SJSA1 (cell line): ENCODE data around the gene MYO10. TPM values are rescaled to one million over a fixed set of nuclear protein-coding genes. Genes with fewer than 3 reads are reported as not detected.
"Not testable (repeated sequence)": the region's sequence is repeated elsewhere in the genome, so short reads cannot be mapped to it uniquely, and the experiment has no call there.

Experiments
- DNase-seq, 2 experiments: peaks; one replicate each; pipeline ENCODE4 v3.0.0-alpha.2; 2015 to 2020; ENCODE audit warnings: low spot score in 2 of 2, low read depth in 1 of 2
- H3K27ac ChIP-seq: fragments of 250-450 bp; sonication (Bioruptor Pico); 2 replicates; pipeline ENCODE4 v1.5.1; 2020; ENCODE audit warnings: mild to moderate bottlenecking, moderate library complexity
- H3K27me3 ChIP-seq: fragments of 250-450 bp; sonication (Bioruptor Pico); replicated peaks from 2 replicates; pipeline ENCODE4 v1.5.1; 2020; ENCODE audit warnings: mild to moderate bottlenecking, moderate library complexity
- H3K36me3 ChIP-seq: fragments of 250-450 bp; sonication (Bioruptor Pico); 2 replicates; pipeline ENCODE4 v1.5.1; 2020; ENCODE audit warnings: mild to moderate bottlenecking
- H3K4me1 ChIP-seq: fragments of 250-450 bp; sonication (Bioruptor Pico); replicated peaks from 2 replicates; pipeline ENCODE4 v1.6.1; 2021; ENCODE audit warnings: mild to moderate bottlenecking
- H3K4me3 ChIP-seq: fragments of 250-450 bp; sonication (Bioruptor Pico); 2 replicates; pipeline ENCODE4 v1.5.1; 2020; ENCODE audit warnings: mild to moderate bottlenecking
- H3K9me3 ChIP-seq: fragments of 250-450 bp; sonication (Bioruptor Pico); replicated peaks from 2 replicates; pipeline ENCODE4 v1.5.1; 2020; ENCODE audit warnings: mild to moderate bottlenecking
- total RNA-seq: library from RNA; depleted of rRNA; stranded (reverse); fragments of >200 nt; shearing (Covaris generic); gene quantifications from 2 replicates; pipeline ENCODE4 v1.2.3, GENCODE V29; 2014

Gene MYO10
- total RNA-seq, 1 experiment from 2014 or later, result 54.3 TPM

DNA sequence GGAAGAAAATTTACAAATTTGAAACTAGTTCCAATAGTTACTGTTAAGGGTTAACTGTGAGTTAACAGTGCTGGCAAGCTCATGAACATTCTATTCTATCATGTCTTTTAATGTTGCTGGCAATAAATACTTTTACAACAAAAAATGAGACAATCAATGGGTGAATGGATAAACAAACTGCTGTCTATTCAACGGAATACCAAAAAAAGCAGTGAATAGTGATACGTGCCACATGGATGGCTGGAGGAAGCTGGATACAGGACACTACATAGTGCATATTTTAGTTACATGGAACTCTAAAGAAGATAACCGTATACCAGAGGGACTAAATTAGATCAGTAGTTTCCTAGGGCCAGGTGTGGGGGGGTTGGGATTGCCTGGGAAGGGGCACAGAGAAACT lies 163.5 kb downstream of the MYO10 start:
- no peaks in the 10 kb centered on the region for H3K9me3 ChIP-seq
- no peak overlapping the region for H3K4me3 ChIP-seq
- no peak overlapping the region for H3K27ac ChIP-seq
- no peaks in the 10 kb centered on the region for H3K27me3 ChIP-seq
- H3K36me3 ChIP-seq, result peaks cover 37% of the 10 kb centered on the region
- H3K4me1 ChIP-seq, result peaks cover 18% of the 10 kb centered on the region
- no peak for DNase-seq

GRCh38 chr5:16768184-16768583 lies 167.9 kb downstream of the MYO10 start:
- Histone ChIP-seq H3K36me3 (peaks cover 71% of the 10 kb centered on the region), H3K27me3 (no peaks in the 10 kb centered on the region)

DNA sequence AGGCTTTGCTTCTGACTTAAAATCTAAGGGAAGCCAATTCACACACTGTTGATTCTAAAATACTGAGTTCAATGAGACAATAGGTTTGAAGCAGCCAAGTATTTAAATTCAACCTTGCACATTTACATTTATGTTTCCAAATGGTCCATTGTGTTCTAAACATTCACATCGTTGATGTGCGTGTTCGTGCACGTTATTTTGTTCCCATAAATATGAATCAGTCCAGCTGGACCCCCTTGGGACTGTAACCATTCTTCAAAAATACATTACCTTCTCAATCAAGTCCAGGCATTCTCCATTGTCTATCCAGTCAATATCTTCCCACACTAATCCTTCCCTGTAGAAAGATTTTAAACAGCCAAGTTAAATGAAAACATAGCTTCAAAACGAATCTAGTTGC lies 172.9 kb downstream of the MYO10 start:
- Histone ChIP-seq H3K4me3 (no peak overlapping the region), H3K9me3 (no peaks in the 10 kb centered on the region), H3K4me1 (no peaks in the 10 kb centered on the region), H3K36me3 (peaks cover 88% of the 10 kb centered on the region), H3K27ac (no peak overlapping the region), H3K27me3 (no peaks in the 10 kb centered on the region)
- no peak for DNase-seq

More at GRCh38 chr5:16768184-16768583, 167.9 kb downstream of the MYO10 start:
- H3K4me3 ChIP-seq, result no peak overlapping the region
- no peak for DNase-seq
- no peaks in the 10 kb centered on the region for H3K4me1 ChIP-seq
- no peaks in the 10 kb centered on the region for H3K9me3 ChIP-seq
- no peak overlapping the region for H3K27ac ChIP-seq

GRCh38 chr5:16759147-16759773 lies 176.8 kb downstream of the MYO10 start:
- Histone ChIP-seq H3K27me3 (no peaks in the 10 kb centered on the region), H3K9me3 (no peaks in the 10 kb centered on the region), H3K4me1 (no peaks in the 10 kb centered on the region), H3K4me3 (no peak overlapping the region), H3K27ac (no peak overlapping the region), H3K36me3 (peaks cover 86% of the 10 kb centered on the region)
- no peak for DNase-seq

- peaks cover 76% of the 10 kb centered on the region for H3K36me3 ChIP-seq
- DNase-seq, result no peak
- no peaks in the 10 kb centered on the region for H3K4me1 ChIP-seq
These were observed 178.0 kb downstream of the MYO10 start for GRCh38 chr5:16757989-16758501.

GRCh38 chr5:16757577-16757976 lies 178.5 kb downstream of the MYO10 start:
- H3K27ac ChIP-seq, H3K4me3 ChIP-seq, H3K9me3 ChIP-seq, H3K27me3 ChIP-seq, DNase-seq, H3K4me1 ChIP-seq: not testable (repeated sequence)
- H3K36me3 ChIP-seq, result peaks cover 78% of the 10 kb centered on the region

More at GRCh38 chr5:16757989-16758501, 178.0 kb downstream of the MYO10 start:
- Histone ChIP-seq H3K9me3 (no peaks in the 10 kb centered on the region), H3K27me3 (no peaks in the 10 kb centered on the region), H3K4me3 (no peak overlapping the region), H3K27ac (no peak overlapping the region)

GRCh38 chr5:16757146-16757545 lies 178.9 kb downstream of the MYO10 start:
- Histone ChIP-seq H3K4me3 (no peak overlapping the region), H3K27me3 (no peaks in the 10 kb centered on the region; the same call in 1 of the 2 replicates), H3K27ac (no peak overlapping the region), H3K36me3 (peaks cover 78% of the 10 kb centered on the region), H3K4me1 (no peaks in the 10 kb centered on the region), H3K9me3 (no peaks in the 10 kb centered on the region)
- DNase-seq, result no peak

DNA sequence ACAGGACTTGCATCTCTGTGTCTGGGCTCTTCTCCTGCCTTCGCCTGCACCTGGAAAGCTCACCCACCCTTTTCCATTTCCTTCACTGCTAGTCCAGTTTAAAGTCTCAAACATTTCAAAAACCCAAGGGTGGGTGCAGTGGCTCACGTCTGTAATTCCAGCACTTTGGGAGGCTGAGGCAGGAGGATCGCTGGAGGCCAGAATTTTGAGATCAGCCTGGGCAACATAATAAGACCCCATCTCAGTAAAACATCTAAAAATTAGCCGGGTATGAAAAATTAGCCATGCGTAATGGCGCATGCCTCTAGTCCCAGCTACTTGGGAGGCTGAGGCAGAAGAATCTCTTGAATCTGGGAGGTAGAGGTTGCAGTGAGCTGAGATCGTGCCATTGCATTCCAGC lies 179.4 kb downstream of the MYO10 start:
- Histone ChIP-seq H3K4me3 (no peak overlapping the region), H3K36me3 (peaks cover 80% of the 10 kb centered on the region), H3K27me3 (no peaks in the 10 kb centered on the region; the same call in 1 of the 2 replicates), H3K27ac (no peak overlapping the region), H3K4me1 (no peaks in the 10 kb centered on the region), H3K9me3 (no peaks in the 10 kb centered on the region)
- no peak for DNase-seq

- Histone ChIP-seq H3K36me3 (peaks cover 74% of the 10 kb centered on the region), H3K27ac (no peak overlapping the region), H3K27me3 (no peaks in the 10 kb centered on the region; the same call in 1 of the 2 replicates), H3K9me3 (no peaks in the 10 kb centered on the region), H3K4me1 (no peaks in the 10 kb centered on the region), H3K4me3 (no peak overlapping the region)
- no peak for DNase-seq
These were observed 180.4 kb downstream of the MYO10 start for GRCh38 chr5:16755641-16756040.

- Histone ChIP-seq H3K27me3 (no peaks in the 10 kb centered on the region; the same call in 1 of the 2 replicates), H3K36me3 (peaks cover 75% of the 10 kb centered on the region), H3K27ac (no peak overlapping the region), H3K4me1 (no peaks in the 10 kb centered on the region), H3K4me3 (no peak overlapping the region), H3K9me3 (no peaks in the 10 kb centered on the region)
- no peak for DNase-seq
These were observed 181.5 kb downstream of the MYO10 start for GRCh38 chr5:16754601-16755000.

DNA sequence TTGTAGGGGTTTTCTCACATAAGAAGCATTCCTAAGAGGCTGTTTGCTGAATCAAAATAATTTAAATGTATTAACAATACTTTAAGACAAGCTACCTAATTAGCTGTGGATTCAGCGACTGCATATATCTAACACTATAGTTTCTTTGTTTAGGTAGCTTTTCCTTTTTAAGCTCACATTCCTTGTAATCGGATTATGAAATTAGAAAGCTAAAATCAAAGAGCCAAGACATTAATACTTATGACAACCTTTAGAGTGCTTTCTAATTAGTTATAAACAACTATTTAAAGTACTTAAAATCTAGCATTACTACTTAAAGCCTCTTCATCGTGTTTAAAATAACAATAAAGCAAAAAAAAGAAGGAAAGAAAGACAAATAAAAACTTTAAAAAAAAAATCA lies 182.0 kb downstream of the MYO10 start:
- no peak for DNase-seq
- Histone ChIP-seq H3K36me3 (peaks cover 72% of the 10 kb centered on the region), H3K27me3 (no peaks in the 10 kb centered on the region; the same call in 1 of the 2 replicates), H3K4me3 (no peak overlapping the region), H3K9me3 (no peaks in the 10 kb centered on the region), H3K27ac (no peak overlapping the region), H3K4me1 (no peaks in the 10 kb centered on the region)

DNA sequence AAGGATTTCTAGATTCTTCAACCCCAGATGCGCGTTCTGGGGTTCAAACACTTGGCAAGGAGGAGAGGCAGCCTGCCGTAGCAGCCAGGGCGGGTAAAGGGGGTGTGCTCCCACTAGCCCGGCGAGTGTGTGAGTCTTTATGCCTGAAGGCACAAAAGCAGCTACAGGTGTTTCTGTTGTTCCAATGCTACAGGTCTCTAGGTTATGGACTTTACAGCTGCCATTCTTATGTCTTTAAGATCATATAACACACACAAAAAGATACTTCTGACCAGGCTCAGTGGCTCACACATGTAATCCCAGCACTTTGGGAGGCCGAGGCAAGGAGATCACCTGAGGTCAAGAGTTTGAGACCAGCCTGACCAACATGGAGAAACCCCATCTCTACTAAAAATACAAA lies 185.6 kb downstream of the MYO10 start:
- no peak for DNase-seq
- Histone ChIP-seq H3K27me3 (no peaks in the 10 kb centered on the region; the same call in 1 of the 2 replicates), H3K4me1 (no peaks in the 10 kb centered on the region), H3K36me3 (peaks cover 50% of the 10 kb centered on the region), H3K9me3 (no peaks in the 10 kb centered on the region), H3K27ac (no peak overlapping the region), H3K4me3 (no peak overlapping the region)

DNA sequence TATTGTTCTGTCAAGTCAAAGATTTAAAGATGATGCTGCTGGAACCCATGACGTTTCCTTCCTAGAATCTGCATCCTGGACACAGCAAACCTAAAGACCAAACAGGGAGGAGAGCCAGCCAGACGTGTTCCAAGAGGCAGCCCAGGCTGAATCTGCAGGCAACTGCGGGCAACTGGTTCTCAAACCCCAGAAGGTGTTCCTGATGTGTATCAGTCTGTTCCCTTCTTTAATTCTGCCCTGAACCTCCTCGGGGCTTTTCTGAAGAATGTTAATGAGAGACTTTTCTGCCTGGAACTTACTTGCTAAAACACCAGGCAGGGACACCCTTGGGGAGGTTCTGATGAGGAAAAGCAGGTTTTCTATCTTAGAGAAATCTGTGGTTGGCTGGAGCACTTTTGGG lies 186.5 kb downstream of the MYO10 start:
- no peak overlapping the region for H3K4me3 ChIP-seq
- no peak for DNase-seq
- H3K36me3 ChIP-seq, result peaks cover 46% of the 10 kb centered on the region
- no peaks in the 10 kb centered on the region for H3K9me3 ChIP-seq
- H3K27ac ChIP-seq, result no peak overlapping the region
- no peaks in the 10 kb centered on the region for H3K4me1 ChIP-seq
- no peaks in the 10 kb centered on the region; the same call in 1 of the 2 replicates for H3K27me3 ChIP-seq

DNA sequence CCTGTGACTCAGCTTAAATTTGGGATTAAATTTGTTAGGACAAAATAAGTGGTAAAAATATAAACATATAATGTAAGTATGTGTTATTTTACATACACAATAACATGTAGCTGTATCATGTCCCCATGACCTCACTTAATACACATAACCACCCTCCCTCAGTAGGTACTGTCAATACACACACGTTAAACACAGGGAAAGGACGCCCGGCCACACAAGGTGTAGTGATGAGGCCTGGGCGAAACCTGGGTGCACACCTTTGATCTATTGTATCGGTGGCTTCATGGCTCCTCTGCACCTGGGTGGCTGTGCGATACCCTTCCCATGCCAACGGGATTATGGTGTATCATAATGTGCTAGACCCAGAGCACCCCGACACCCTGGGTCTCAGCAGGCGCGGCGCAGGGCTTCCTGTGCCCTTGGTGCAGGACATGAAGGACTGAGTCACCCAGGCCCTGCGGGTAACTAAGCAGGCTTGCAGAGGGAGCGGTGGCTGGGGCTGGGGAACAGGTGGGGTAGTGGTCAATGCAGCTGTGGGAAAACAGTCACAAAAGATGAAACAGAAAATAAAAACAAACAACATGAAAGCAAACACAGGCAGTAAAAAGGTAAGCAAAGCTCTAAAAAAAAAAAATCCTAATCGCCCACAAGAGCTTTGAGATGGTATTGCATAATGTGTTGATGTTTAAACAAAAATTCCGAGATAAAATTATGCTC lies 191.8 kb downstream of the MYO10 start:
- Histone ChIP-seq H3K36me3 (peaks cover 43% of the 10 kb centered on the region), H3K27ac (no peak overlapping the region), H3K9me3 (no peaks in the 10 kb centered on the region), H3K27me3 (no peaks in the 10 kb centered on the region), H3K4me3 (no peak overlapping the region), H3K4me1 (peaks cover 13% of the 10 kb centered on the region)
- no peak for DNase-seq
